SH-SY5Y (cell line): ENCODE measurements around the gene ZNF488.

Source experiments
- GATA2 ChIP-seq: IDR thresholded peaks from 2 replicates; pipeline ENCODE4 v1.6.1; 2011; ENCODE audit warnings: mild to moderate bottlenecking, low read depth, low read length
- GATA3 ChIP-seq: IDR thresholded peaks from 2 replicates; pipeline ENCODE4 v1.6.1; 2011; ENCODE audit warnings: low read depth, mild to moderate bottlenecking, low read length, moderate library complexity

The ZNF488 gene

GRCh38 chr10:47378606-47379444 is 5.3 kb downstream of the ZNF488 start:
- peak; percentile 54; the same call in 1 of the 2 replicates for TF ChIP-seq GATA3
- TF ChIP-seq GATA2, result peak; percentile 78

GRCh38 chr10:47378183-47378510 is 5.9 kb downstream of the ZNF488 start:
- TF ChIP-seq GATA3 (no peak), GATA2 (no peak)

GRCh38 chr10:47376522-47377220 is 7.4 kb downstream of the ZNF488 start:
- no peak for TF ChIP-seq GATA3
- TF ChIP-seq GATA2, result no peak

GRCh38 chr10:47374611-47375536 is 9.2 kb downstream of the ZNF488 start:
- no peak for TF ChIP-seq GATA2
- TF ChIP-seq GATA3, result no peak

GRCh38 chr10:47372726-47373125 is 11.4 kb downstream of the ZNF488 start:
- TF ChIP-seq GATA3, result no peak
- no peak for TF ChIP-seq GATA2

GRCh38 chr10:47371629-47372485 is 12.2 kb downstream of the ZNF488 start:
- TF ChIP-seq GATA2 (no peak), GATA3 (no peak)

- TF ChIP-seq GATA3 (no peak), GATA2 (no peak)
Measured at GRCh38 chr10:47370878-47371277, 13.2 kb downstream of the ZNF488 start.

- TF ChIP-seq GATA3 (no peak), GATA2 (no peak)
Measured at GRCh38 chr10:47370015-47370767, 13.9 kb downstream of the ZNF488 start.

- no peak for TF ChIP-seq GATA2
- TF ChIP-seq GATA3, result no peak
Measured at GRCh38 chr10:47369251-47369894, 14.7 kb downstream of the ZNF488 start.

GRCh38 chr10:47368431-47369180 is 15.5 kb downstream of the ZNF488 start:
- no peak for TF ChIP-seq GATA2
- TF ChIP-seq GATA3, result no peak

- TF ChIP-seq GATA3 (no peak), GATA2 (no peak)
Measured at GRCh38 chr10:47367646-47368045, 16.4 kb downstream of the ZNF488 start.

- TF ChIP-seq GATA3 (no peak), GATA2 (no peak)
Measured at GRCh38 chr10:47366731-47367460, 17.2 kb downstream of the ZNF488 start.
